GM19043 (cell line): ENCODE data around the gene MGA.

Experiments used
- ATAC-seq: cut with Tn5 transposase; IDR thresholded peaks from one replicate; pipeline ENCODE4 v1.9.1; 2021; ENCODE audit warnings: low read depth; ENCODE audit not compliant: unreplicated experiment

MGA gene

DNA sequence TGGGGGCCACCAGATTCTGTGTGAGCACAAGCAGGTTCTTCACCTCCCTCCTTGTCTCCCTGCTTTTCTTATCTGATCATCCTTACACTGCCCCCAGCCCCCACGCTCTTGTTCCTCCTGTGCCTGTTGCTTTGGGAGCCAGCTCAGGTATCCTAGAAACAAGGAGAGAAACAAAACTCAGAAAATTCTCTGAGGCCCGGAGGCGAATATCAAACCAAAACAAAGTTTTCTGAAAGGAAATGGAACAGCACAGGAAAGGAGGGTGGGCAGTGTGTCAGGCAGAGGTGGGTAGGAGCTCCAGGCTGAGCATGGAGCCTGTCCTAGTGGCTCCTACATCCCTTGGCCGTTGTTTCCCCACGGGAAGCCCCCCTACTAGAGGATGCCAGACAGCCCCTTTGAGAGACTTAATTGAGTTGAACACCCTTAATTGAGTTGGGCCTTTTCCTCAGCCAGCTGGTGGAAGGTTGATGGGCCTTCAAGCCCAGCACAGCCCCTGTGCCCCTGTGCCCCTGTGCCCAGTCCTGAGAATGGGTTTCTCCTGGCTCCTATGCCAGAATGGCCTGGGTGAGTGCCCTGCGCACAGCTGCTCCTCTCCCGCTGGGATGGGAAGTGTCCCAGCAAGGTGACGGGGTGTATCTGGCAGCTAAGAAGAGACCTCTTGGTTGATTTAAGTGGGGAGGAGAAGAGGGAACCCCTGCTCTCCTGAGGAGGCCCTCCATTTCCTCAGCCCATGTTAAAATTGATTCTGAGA, 144.9 kb downstream of the MGA start:
- ATAC-seq: no peak

DNA sequence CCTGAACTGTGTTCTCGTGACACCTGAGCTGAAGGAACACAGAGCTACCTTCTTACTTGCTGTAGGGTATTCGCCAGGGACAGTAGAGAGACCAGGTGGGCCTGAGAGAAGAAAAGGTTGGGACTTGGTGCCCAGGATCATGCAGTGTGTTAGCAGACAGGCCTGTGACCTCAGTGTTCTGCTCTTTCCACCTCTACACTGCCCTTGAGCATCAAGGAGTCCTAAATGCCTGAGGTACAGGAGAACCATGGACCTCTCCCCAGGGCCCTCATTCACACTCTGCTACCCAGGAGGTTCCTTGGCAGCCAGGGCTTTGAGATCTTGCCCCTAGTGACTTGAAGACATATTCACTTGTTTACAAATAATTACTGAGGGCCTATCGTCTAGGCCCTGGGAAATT, 145.5 kb downstream of the MGA start:
- ATAC-seq: no peak

DNA sequence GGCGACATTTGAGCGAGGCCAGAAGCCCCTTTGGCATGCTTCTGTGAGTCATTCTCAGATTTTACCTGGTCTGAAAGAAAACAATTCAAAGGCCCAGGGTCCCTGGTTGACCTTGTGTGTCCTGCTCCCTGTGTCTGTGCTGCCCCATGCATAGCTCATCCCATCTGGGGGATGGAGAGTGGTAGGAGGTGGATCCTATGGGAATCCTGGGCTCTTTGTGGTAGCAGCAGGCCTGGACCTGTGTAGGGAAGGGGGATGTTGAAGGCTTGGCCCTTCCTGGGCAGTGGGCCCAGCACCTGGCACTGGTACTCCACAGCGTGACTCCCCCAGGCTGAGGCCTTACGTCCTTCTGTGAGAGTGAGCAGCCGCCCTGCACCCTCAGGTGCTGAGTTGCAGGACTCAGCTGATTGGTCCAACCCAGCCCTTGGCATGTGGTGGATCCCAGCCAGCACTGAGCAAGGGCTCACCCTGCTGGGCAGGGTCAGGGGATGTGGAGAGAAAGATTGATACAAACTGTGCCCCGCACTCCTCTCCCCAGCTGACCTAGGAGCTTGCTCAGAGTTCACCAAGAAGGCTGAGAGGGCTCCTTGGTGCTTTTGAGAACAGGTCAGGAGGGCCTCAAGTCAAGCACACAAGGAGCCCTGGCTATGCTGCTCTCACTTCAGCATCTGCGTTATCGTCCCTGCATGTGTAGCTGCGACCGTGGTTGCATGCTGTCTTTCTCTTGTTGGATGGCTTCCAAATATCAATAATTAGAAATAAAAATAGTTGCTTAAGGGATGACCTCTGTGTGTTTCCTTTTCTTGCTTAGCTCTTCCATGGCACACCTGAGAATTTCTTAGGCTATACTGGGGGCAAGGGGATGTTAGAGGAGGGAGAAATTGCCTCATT, 146.3 kb downstream of the MGA start:
- ATAC-seq: no peak

DNA sequence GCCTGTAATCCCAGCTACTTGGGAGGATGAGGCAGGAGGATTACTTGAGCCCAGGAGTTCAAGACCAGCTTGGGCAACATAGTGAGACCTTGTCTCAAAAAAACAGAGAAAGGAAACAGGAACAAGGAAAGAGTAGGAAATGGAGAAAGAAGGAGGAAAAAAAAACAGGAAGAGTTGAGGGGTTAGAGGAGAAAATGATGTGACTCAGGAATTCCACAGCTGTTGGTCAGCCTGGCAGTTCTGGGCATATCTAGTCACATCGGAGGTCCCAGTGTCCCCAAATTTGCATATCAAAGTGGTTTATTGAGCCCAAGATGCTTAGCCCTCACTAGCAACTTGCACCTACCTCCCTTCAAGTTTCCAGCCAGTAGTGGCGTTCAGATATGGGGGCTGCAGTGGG, 148.9 kb downstream of the MGA start:
- ATAC-seq: no peak

DNA sequence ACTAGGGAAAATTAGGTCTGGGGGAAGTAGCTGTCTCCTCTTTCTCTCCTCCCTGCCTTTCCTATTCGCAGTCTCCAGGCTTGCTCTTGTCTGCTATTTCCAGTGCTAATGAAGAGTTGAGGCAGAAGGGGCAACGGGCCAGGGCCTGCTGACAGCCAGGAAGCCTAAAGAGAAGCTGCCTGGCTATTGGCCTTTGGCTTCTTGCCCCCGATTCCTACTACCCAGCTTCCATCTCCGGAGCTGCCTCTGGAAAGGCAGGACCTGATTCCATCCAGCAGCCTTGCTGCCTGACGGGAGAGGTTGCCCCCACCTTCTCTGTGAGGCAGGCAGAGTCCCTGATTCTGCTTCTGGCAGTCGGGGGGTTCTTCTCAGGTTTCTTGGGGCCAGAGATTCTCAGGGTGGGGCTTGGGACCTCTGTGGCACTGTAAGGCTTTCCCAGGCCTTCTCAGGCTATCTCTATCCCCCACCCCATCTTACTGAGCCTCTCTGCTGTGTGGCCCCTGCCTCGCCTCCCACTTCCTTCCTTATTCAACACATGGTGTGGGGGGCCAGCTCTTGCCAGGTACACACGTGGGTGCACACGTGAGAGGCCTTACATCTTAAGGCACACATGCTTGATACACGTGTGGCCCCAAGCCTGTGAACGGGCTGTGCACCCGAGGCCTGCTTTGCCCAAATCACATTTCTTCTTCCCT, 149.5 kb downstream of the MGA start:
- ATAC-seq: no peak

DNA sequence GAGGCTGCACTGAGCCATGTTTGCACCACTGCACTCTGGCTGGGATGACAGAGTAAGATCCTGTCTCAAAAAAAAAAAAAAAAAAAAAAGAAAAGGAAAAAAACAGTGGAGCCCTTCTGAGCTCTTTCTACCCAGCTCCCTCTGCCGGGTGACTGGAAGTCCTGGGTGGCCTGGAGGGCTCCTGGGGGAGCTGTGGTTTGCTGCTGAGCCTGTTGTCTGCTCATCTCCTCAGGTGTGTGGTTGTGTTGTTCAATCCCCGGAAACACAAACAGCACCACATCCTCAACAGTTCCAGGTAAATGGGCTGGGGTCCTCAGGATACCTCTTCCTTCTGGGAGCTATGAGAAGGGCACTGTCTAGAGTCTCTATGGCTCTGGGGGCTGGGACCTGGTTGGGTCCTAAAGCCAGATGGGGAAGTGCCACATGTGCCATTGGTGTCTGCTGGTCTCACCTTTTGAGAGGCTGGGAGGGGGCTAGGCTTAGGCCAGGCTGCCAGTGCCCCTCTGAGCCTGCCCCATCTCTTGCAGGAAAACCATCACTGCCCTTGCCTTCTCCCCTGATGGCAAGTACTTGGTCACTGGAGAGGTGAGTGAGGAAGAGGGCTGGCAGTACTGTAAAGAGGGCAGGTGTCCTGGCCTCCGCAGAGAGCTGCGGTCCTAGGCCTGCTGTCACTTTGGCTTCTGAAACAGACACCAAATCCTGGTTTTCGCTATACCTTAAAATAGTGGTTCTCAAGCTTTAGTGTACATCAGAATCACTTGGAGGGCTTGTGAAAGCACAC, 150.6 kb downstream of the MGA start:
- ATAC-seq: no peak

DNA sequence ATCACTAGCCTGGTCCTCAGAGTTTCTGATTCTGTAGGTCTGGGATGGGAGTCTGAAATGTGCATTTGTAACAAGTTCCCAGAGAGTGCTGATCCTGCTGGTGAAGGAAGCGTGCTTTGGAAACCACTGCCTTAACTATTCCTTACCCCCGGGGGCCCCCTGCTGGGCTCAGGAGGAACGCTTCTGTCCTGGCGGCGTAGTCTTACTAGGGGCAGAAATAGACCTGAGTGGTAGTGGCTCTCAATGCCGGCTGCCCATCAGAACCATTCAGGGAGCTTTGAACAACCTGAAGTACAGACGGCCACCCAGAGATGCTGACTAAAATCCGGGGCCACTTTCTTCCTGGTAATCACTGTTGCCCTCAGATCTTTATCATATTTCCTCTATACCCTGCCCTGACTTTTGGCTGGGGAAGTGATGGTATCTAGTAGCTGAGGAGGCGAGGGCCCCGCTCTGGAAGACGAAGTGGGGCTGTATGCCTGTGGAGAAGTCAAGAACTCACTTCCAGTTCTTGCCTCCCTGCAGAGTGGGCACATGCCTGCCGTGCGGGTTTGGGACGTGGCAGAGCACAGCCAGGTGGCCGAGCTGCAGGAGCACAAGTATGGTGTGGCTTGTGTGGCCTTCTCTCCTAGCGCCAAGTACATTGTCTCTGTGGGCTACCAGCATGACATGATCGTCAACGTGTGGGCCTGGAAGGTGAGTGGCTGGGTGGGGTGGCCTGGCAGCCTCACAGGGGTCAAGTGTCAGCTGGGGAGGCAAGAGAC, 151.4 kb downstream of the MGA start:
- ATAC-seq: no peak

DNA sequence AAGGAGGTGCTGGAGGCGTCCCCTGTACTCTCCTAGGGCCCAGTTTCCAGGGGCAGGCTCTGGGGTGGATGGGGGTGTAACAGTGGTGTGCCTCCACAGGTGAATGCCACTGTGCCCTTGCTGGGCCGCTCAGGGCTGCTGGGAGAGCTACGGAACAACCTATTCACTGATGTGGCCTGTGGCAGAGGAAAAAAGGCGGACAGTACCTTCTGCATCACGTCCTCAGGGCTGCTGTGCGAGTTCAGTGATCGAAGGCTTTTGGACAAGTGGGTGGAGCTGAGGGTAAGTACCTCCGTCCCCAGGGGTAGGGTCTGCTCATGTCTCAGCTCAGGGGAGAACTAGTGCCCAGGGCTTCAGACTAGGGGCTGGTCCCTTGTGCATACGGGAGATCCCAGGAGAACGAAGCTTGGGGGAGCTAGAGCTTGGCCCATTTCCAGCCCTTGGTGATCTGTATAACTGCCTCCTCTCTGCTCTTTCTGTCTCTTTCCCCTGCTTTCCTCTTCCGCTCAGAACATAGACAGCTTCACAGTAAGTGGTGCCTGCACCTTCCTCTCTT, 152.7 kb downstream of the MGA start:
- ATAC-seq: no peak

DNA sequence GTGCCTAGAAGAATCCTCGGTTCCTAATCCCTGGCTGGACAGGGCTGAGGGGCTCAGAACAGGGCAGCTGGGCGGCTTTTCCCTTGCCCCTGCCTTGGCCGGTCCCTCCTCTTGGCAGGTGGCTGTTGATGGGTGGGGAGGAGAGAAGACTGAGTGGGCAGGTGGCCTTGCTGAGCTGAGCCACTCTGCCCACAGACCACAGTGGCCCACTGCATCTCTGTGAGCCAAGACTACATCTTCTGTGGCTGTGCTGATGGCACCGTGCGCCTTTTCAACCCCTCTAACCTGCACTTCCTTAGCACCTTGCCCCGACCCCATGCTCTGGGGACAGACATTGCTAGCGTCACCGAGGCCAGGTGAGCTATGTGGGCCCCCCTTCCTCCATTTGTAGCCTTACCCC, 153.2 kb downstream of the MGA start:
- no peak for ATAC-seq

DNA sequence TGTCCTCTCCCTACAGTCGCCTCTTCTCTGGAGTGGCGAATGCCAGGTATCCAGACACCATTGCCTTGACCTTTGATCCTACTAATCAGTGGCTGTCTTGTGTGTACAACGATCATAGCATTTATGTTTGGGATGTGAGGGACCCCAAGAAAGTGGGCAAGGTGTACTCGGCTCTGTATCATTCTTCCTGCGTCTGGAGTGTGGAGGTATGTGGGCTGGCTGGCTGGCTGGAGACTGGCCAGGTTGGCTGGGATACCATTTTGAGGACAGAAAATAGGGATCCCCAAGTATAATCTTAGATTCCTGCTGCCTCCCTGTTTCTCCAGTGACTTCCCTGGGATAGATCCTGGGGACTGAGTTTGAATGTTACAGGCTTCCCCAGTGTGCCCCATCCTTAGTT, 154.3 kb downstream of the MGA start:
- no peak for ATAC-seq

DNA sequence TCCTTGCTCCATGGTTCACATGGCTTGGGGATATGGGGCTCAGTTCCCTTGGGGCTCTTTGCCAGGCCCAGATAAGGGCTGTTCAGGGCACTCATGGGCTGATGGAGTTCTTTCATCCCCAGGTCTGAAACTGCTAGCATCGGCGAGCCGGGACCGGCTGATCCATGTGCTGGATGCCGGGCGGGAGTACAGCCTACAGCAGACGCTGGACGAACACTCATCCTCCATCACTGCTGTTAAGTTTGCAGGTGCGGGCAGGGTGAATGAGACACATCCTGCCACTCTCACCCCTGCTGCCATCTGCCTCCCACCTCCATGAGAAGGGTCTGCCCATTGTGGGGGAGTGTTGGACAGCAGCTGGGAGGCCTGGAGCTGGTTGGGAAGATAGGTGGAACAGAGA, 156.6 kb downstream of the MGA start:
- no peak for ATAC-seq

DNA sequence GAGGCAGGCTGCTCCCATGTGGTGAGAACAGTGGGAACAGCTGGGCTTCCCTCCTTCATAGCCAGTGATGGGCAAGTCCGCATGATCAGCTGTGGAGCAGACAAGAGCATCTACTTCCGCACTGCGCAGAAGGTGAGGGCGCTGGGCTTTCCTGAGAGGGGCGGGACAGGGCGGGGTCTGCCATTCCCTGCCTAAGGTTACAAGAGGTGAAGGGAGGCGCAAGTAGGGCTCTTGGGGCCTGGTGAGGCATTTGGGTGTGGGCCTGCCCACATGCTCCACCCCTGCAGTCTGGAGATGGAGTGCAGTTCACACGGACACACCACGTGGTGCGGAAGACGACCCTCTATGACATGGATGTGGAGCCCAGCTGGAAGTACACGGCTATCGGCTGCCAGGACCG, 157.1 kb downstream of the MGA start:
- ATAC-seq: no peak

DNA sequence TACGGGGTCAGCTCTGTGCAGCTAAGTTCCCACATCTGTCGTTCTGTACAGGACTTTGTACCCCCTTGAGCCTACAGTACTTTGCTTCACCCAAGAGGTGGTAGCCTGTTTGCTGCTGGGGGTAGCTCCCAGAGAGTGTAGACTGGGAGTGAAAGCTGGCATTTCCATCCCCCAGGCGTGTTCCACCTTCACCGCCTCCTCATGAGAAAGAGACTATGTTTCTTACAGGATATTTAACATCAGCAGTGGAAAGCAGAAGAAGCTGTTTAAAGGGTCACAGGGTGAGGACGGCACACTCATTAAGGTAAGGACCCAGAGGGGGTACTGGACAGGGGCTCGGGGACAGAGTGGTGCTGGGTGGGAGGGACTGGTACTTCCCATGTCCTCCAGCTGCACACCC, 157.6 kb downstream of the MGA start:
- ATAC-seq: no peak

DNA sequence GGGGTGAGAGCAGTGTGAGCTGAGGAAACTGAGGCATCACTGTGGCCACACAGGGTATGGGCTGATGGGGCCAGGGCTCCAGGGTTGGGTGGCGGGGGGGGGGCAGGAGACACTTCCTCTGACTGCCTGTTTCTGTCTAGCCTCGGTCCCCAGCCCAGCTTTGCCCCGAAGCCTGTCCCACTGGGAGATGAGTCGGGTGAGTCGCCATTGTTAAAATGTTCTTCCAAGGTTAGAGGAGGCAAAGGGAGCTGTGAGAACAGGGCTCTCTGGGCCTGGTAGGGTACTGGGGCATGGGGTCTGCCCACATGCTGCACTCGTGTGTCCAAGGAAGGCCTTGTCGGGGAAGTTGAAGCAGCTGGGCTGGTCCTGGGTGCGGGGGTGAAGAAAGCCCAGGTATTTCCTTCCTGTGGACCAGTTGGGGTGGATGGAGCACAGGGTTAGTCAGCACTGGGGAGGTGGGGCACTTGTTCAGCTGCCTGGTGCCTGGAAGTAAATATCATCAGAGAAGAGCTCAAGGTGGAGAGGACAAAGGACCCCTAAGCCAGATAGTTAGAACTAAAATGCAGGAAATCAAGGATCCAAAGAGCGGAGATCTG, 159.3 kb downstream of the MGA start:
- ATAC-seq: no peak

DNA sequence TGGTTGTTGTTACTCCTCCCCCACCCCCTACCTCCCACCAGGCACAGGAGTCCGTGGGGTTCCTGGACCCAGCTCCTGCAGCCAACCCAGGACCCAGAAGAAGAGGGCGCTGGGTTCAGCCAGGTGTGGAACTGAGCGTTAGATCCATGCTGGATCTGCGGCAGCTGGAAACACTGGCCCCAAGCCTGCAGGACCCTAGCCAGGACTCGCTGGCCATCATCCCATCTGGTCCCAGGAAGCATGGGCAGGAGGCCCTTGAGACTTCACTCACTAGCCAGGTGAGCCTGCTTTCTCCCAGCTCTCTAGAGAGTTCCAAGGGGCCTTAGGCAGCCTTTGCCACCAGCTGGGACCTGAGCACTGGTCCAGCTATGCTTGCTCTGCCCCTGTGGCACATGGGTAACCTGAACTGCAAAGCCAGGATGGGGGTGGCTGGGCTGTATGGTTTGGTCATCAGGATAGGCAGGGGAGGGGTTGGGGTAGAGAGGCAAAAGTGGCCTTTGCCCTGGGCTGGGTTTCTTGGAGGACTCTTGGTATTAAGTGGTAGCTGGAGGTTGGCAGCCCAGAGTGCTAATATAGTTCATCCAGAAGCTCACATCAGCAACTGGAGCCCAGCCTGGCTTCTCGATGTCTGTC, 160.7 kb downstream of the MGA start:
- no peak for ATAC-seq

DNA sequence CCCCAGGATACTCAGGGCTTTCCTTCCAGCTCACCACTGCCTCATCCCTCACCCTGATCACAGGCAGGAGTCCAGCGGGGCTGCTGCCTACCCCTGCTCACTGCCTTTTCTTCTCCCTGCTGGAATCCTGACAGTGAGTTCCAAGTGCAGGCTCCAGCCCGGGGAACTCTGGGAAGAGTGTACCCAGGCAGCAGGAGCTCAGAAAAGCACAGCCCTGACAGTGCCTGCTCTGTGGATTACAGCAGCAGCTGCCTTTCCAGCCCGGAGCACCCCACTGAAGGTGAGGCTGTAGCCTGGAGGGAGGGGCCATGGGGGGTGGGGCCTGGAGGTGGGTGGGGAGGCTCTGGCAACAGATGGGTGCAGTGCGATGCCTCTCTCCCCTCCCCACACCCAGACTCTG, 161.6 kb downstream of the MGA start:
- no peak for ATAC-seq

DNA sequence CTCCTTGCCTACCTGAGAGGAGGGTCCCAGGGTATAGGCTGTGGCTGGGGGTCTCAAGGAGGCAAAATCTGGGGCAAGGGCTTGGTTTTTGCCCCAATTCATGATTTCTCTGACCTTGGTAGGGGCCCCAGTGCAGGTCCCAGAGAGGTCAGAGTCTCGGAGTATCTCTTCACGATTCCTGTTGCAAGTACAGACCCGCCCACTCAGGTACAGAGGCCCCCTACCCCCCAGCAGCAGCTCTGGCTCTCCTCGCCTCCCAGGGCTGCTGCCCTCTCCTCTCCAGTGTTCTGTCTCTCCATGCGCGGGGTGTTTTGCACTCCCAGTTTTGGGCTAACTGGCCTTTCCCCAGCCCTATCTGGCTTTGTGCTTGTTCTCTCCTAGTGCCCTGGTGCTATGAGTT, 162.3 kb downstream of the MGA start:
- no peak for ATAC-seq
